ENCODE measurements around the gene ASB10. TPM values are rescaled to one million over a fixed set of nuclear protein-coding genes. Genes with fewer than 3 reads are reported as not detected.

The ASB10 gene
- total and polyA plus RNA-seq, 2 of the 4 experiments (the other 2 are of a cell fraction), result not detected

- Histone ChIP-seq H3K9ac (ENCODE audit: low read depth, low read length) (no peak overlapping the region), H2BK20ac (ENCODE audit: low read depth, low read length) (no peak overlapping the region), H3K79me1 (ENCODE audit: low read depth in 1 of 2, low read length in 2 of 2) (no peaks in the 10 kb centered on the region), H3K14ac (replicated peaks; ENCODE audit: low read depth, low read length) (no peak overlapping the region), H4K8ac (ENCODE audit: low read depth in 2 of 2, low read length in 2 of 2) (no peak overlapping the region), H2AK5ac (ENCODE audit: low read depth, low read length) (no peak overlapping the region), H2BK120ac (ENCODE audit: low read depth, low read length) (no peak overlapping the region), H3K18ac (ENCODE audit: low read depth, low read length) (no peak overlapping the region), H3K4ac (ENCODE audit: low read depth, low read length) (no peak overlapping the region), H3K9me3 (ENCODE audit: control insufficient read depth, insufficient read depth, low read length) (no peaks in the 10 kb centered on the region), H2AK9ac (replicated peaks; ENCODE audit: low read depth, low read length, poor library complexity) (no peak overlapping the region), H3K27ac (ENCODE audit: insufficient read depth, low read length) (no peak overlapping the region), H2AFZ (replicated peaks; ENCODE audit: low read length, poor library complexity) (no peak overlapping the region), H3K4me1 (ENCODE audit: control insufficient read depth, insufficient read depth, low read length) (no peaks in the 10 kb centered on the region), H3K4me2 (ENCODE audit: low read depth, low read length) (no peak overlapping the region), H2BK15ac (ENCODE audit: low read depth, low read length) (no peak overlapping the region), H3K36me3 (ENCODE audit: control insufficient read depth, insufficient read depth, low read length) (peaks cover 6% of the 10 kb centered on the region), H4K20me1 (ENCODE audit: insufficient read depth, low read length) (no peaks in the 10 kb centered on the region), H3K23ac (ENCODE audit: low read depth, low read length) (no peak overlapping the region), H4K91ac (ENCODE audit: insufficient read depth, low read depth, low read length) (no peak overlapping the region), H3K9me1 (ENCODE audit: insufficient read depth, low read length) (no peaks in the 10 kb centered on the region; the same call in 1 of the 2 replicates), H3K56ac (ENCODE audit: extremely low read depth, insufficient read depth, low read length) (no peak overlapping the region), H3K4me3 (ENCODE audit: insufficient read depth, low read depth, low read length) (no peak overlapping the region), H2BK5ac (ENCODE audit: low read depth, low read length, poor library complexity, severe bottlenecking) (no peak overlapping the region), H3K27me3 (ENCODE audit: control insufficient read depth, insufficient read depth, low read length) (peaks cover 53% of the 10 kb centered on the region), H4K5ac (ENCODE audit: low read depth, low read length) (no peak overlapping the region)
- in situ Hi-C loops (cut with MboI; ENCODE audit: low sequenced_read_pairs), result no loop called here
- ATAC-seq (ENCODE audit: low read depth) (no peak), DNase-seq (no peak)
- ChIA-PET CTCF (no interaction called here), POLR2A (ENCODE audit: unreplicated experiment) (no interaction called here)
- dilution Hi-C loops (cut with HindIII; ENCODE audit: low sequenced_read_pairs, unreplicated experiment), result no loop called here
- 20% methylated on average over 9 of the region's 12 CpGs; no CpG with 5 or more reads in 1 of the 2 experiments for WGBS, 2 experiments (ENCODE audit: extremely low coverage in 2 of 2, insufficient read length in 1 of 2)
- intact Hi-C loops (cut with micrococcal nuclease), result no loop called here
- BruUV-seq (replicated peaks), result no TSS peak
- TF ChIP-seq CEBPB (IDR thresholded peaks at IDR 0.05; ENCODE audit: low read depth, low read length) (no peak), MAFK (IDR thresholded peaks at IDR 0.05; ENCODE audit: low read depth, low read length) (no peak), RAD21 (IDR thresholded peaks at IDR 0.05; ENCODE audit: low read length) (no peak), USF2 (IDR thresholded peaks at IDR 0.05; ENCODE audit: low read depth, low read length) (no peak), RCOR1 (IDR thresholded peaks at IDR 0.05; ENCODE audit: insufficient replicate concordance, low read length) (no peak), MAZ (IDR thresholded peaks at IDR 0.05; ENCODE audit: borderline replicate concordance, low read depth, low read length) (no peak), MXI1 (IDR thresholded peaks at IDR 0.05; ENCODE audit: borderline replicate concordance, low read depth, low read length) (no peak), SMC3 (IDR thresholded peaks at IDR 0.05; ENCODE audit: low read depth, low read length) (no peak), POLR2A (IDR thresholded peaks at IDR 0.05; ENCODE audit: low read depth, low read length) (no peak), NFE2L2 (IDR thresholded peaks at IDR 0.05; ENCODE audit: low read depth, low read length) (no peak), CTCF (conservative IDR thresholded peaks at IDR 0.05; ENCODE audit: low read depth, low read length) (no peak)
Measured at GRCh38 chr7:151207804-151208203, 20.8 kb upstream of the ASB10 start.

Data from IMR-90 (cell line).